HTERT RPE-1 (cell line): ENCODE data around the gene TSTD1.

Experiments
- in situ Hi-C: fragments of 300-500 bp; cut with MboI; formaldehyde crosslinking; loops from 4 replicates; pipeline ENCODE4 v1.14.3; 2020; ENCODE audit warnings: low sequenced_read_pairs

TSTD1 gene, protein sequence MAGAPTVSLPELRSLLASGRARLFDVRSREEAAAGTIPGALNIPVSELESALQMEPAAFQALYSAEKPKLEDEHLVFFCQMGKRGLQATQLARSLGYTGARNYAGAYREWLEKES

DNA sequence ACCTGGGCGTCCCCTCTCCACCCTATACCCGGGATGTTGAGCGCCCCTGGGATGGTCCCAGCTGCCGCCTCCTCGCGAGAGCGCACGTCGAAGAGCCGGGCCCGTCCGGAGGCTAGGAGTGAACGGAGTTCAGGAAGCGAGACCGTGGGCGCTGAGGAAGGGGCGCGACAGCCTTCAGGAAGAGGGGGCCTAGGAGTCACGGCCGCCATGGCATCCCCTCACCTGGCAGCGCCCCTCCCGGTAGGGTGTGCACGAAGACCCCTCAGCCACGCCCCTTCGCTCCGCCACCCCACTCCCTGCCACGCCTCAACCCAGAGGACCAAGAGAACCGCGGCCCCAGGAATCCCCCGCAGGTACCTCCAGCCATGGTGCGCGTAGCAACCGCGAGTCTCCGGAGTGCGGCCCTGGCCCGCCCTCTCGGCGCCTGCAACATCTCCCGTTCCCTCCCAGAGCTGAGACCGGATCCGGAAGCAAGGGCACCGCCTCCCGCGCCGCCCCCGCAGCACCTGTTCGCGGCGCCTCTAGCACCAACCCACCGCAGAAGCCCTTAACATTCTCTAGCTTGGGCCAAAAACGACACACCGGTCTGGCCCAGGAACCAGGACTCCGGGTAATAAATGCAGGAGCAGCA is at the start of gene TSTD1:
Gene TSTD1, minus strand, starts transcription at position 442 of the 631 bp plus-strand sequence. Its CDS starts 75 bp downstream, at position 367.
- in situ Hi-C loops = no loop called here

DNA sequence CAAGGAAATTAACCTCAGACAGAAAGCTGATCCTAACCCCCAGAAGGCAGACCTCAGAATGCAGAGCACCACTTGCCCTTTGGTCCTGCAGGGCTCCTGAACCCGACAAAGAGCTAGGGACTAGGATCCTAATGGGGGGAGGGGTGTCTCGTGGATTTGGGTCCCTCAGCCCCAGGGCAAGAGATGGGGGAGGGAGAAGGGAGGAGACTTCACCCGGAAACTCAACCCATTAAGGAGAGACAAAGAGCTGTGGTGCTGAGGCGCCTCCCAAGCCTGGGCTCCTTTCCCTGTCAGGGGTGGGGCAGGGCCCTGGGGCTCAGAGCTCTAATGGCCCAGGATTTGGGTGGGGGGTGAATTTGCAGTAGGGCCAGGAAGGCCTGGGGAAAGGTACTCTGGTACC is 47.7 kb upstream of the TSTD1 start:
- in situ Hi-C loops = no loop called here

DNA sequence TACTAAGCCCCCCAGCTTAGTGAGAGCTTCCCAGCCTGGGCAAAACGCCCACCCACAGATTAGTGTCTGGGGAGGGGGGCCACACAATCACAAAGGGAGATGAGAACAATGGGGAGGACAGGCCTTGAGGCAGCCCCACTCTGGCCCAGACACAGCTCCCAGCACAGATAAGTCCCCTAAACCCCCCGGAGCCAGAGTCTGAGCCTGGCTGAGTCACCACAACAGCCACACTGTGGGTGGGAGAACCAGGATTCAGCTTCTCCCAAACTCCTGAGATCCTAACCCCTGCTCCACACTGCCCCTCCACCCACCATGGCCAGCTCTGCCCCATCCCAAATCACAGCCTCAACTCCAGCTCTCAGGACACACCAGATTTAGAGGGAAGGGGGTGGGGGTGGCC is 46.4 kb upstream of the TSTD1 start:
- in situ Hi-C loops = no loop called here

DNA sequence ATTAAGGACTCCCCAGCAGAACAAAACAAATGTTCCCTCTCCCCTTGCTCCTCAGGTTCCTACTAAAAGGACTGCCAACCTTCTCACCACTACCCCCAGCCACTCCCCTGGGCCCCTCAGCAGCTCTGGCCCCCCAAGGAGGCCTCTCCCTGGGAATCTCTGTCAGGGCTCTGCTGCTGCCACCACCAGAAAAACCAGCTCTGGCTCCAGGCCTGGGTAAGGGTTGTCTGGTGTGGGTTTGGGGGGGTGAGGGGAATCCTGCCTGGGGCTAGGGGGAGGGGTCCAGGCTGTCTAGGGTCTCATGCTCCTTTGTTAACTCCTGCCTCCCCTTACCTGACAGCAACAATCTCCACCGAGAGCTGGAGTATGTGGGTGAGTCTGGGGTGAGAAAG is 45.8 kb upstream of the TSTD1 start:
- in situ Hi-C loops = no loop called here

DNA sequence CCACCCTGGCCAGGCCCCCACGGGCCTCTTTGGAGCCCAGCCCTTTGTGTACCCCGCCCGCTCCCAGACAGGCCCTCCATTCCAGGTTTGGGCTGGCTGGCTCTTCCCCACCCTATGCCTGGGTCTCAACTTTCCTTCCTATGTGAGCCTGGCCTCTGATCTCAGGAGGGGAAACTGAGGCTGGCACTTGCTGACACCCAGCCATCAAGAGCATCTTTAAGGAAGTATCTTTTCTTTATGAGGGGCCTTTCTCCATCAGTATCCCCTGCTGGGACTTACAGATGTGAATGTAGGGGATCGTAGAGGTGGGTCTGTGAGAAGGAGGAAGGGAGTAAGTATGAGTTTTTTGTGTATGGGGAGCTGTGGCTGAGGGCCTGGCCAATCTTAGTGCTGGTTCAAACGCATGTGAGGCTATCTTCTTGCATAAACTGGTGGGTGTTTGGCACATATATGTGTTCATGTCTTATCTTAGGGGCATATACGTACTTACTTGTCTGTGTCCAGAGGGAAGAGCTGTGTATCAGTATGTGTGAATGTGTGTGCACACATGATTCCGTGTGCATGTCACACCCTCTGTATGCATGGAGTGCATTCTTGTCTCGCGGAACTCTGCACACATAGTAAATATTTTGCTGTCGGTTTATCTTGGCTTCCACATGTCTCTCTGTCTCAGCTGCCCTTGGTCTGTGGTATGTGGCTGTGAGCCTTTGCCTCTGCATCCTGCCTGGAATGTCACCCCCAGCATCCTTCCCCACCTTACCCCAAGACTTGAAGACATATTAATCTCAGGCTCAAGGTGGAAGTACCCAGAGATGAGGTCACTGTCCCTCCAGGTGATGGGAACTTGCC is 45.2 kb upstream of the TSTD1 start:
- in situ Hi-C loops = no loop called here

DNA sequence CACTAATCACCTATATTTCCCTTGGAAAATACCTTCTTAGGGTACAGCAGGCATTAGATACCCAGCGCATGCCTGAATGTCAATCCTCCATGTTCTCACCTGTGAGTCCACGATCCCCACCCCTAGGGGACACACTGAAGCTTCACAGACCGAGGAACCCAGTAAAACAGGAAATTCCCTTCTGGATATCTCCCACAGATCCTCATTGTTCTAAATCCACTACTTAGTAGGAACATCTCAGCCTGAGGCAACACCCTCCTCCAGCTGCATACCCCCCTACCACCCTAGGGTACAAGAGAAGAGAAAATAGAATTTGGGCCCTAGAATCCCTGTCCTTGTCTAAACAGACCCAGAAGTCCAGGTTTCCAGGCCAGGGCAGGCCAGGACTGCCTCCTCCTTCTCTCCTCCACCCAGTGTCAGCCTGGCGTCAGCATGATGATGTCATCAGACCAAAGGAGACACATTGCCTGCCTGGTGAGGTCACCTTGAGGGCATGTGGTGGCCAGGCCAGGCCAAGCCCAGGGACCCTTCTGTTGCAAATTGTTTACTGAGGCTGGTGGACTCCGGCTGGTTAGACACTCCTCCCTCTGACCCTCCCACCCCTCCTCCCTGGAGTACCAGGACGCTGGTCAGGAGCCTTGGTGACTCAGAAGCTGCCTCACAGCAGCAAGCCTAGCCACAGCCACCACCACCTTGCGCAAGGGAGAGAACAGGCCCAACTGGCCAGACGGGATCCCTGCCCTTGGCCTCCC is 44.4 kb upstream of the TSTD1 start:
- in situ Hi-C loops = no loop called here

DNA sequence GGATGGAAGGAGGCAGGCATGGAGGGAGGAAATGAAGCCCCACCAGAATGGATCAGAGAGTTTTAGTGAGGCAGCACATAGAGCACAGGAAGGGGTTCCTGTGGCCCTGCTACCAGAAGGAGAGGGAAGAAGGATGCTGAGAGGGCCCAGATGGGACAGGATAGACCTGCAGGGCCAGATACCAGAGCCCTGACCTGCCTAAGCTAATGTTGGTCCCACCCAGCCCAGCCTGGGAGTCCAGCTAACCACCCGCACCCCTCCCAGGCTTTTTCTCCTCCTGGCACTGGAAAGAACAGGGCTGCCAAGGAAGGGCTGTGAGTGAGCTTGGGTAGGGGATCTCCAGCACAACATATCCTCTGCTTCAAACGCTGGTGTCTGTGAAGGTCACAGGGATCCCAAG is 43.7 kb upstream of the TSTD1 start:
- in situ Hi-C loops = no loop called here

DNA sequence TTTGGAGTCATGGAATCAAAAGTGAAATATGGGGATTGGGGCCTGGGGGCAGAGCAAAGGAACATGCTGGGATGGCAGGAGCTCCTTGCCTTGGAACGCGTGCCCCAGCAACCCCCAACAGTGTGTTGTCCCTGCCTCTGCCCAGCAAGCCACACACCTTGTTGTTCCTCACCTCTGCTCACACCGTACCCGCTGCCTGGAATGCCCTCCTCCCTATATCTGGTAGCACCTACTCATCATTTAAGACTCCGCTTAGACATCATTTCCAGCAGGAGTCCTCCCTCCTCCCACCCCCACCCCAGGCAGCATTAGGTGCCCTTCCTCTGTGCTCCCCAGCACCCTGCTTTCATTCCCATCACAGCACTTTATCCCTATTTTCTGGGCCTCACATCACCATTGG is 42.8 kb upstream of the TSTD1 start:
- in situ Hi-C loops = no loop called here

DNA sequence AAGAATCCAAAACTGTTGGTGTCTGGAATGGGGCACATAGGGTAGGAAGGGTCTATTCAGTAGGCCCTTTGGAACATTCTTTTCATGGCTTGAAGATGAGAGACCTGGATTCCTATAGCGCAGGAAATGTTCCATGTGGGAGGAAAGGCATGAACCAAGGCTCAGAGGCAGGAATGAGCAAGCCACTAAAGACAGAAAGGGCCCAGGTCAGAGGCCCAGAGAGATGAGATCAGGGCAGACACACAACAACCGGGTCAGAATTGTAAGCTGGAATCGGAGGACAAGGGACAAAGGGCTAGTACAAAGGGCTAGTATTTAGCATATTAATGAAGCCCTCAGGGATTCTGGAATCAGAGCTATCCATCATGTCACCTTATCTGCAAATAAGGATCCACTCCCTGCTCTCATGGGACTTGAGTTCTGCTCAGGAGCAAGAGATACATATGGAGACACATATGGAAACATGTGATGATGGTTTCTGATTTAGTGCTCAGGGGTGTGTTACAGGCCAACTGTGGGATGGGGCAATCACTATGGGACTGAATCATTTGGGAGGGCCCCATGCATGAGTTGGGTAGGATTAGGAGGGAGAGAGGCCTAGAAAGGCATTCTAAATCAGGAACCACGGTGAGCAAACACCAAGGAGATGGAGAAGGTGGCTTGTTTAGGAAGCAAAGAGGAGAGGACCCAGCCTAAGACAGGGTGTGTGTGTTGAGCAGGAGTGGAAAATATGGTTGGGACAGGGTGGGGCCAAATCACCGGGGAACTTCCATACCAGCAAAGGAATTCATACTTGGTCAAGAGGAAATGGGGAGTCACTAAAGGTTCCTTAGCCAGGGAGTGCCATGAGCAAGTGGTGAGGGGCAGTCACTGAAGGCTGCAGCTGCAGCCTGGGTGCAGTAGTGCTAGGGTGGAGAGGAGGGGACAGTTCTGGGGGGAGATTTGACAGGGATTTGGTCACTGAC is 42.0 kb upstream of the TSTD1 start:
- in situ Hi-C loops = no loop called here

DNA sequence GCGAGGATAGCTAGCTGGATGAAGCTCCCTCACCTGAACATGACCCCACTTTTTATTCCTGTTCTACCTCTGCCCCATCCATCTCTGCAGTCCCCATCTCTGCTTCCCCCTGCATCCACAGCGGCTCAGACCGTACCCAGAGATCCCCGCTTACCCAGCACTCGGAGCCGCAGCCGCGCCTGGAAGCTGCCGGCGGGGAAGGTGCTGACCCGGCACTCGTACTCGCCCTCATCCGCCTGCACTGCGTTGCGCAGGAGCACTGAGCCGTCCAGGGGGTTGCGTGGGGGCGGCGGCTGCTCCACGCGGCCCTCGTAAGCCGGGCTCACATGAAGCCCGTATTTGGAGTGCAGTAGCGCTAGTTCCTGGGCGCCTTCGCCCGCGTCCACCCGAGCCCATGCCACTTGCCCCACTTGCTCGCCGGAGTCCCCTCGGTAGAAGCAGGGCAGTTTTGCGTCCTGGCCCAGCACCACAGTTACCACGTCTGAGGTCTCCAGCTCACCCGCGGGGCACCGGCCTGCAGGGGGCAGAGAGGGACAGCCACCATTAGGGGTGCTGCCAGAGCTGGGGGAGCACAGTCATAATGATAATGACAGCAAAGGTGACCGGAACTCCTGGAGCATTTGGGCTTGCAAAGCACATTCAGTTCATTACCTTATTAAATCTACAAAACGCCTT is 40.8 kb upstream of the TSTD1 start:
- in situ Hi-C loops = no loop called here

DNA sequence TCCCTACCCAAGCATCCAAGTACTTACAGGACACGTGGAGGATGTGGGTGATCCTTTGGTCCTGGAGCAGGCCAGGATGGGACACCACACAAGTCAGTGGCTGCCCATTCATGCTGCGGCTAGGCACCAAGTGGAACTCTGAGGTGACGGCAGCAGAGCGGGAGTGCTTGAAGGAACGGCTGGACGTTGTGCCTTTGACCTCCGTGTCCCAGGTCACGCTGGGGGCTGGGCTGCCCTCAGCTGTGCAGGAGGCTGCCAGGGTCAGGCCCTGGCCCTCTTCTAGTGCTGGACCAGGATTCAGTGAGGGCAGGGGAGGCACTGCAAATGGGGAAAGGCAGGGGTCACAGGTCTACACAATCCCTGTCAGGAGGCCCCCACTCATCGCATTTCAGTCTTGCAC is 38.7 kb upstream of the TSTD1 start:
- in situ Hi-C loops = no loop called here

DNA sequence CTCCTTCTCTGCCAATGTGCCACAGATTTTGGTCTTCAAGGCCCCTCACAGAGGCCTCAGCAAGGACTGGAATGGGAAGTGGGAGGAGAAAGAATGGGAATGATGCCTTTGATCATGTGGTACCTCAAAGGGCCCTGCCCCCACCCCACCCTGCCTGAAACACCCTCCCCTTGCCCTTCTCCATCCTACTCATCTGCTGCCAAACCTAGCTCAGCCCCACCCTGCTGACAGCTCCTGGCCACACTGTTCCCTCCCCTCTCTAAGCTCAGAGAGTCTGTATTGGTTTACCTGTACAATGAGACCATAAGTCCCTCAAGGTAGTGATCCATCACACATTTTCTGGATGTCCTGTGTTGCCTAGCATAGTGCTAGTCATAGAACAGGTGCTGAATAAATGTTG is 37.6 kb upstream of the TSTD1 start:
- in situ Hi-C loops = no loop called here

DNA sequence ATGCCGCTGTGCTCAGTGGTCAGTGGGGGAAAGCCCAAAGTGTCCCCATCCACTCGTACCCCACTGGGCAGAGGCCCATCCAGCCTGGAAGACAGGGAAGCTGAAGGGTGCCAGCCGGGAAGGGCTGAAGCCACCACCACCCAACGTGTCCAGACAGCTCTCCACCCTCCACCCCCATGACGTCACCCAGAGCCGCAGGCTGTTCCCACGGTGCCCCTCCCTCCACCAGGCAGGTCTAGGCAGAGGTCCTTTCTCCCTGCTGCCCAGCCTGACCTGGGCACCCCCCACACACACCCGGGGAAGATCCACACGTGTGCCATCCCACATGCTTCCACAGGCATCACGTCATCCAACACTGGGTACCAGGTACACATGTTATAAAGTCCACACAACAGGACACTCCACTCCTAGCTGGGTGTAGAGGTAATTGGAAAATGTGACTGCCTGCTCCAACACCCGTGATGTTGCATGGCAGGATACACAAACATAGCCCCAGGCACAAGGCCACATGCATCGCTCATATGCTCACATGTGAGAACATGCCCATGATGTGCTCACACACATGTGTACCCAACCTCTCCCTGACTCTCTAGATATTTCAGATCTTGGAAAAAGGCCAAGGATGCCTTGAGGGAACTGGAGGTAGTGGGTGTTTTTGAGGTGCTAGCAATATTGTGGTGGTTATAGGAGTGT is 36.1 kb upstream of the TSTD1 start:
- in situ Hi-C loops = no loop called here

DNA sequence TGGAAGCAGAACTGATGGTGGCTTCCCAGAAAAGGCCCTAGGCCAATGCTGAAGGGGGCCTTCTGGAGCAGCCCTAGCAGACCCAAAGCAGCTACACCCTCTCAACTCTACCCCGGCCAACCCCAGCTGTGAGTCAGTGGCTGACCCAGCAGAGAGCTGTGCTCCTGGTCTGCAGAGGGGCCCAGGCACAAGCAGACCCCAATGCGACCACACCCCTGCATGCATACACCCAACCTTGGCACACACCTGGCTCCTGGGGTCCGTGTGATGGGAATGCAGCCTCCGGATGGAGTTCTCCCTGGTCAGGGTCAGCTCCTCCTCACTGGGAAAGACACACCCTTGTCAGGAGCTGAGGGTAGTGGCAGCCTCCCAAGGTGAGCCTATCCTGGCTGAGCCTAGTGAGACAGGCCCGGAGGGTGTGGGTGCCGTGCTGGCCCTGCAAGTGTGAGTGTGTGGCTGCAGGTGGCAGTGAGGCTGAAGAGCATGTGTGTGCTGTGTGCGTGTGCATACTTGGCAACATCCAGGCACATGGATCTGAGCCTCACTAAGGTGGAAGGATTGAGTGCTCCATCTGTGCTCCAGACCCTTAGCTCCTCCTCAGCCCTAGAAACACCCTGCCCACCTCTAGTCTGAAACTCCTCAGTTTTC is 34.8 kb upstream of the TSTD1 start:
- in situ Hi-C loops = no loop called here

DNA sequence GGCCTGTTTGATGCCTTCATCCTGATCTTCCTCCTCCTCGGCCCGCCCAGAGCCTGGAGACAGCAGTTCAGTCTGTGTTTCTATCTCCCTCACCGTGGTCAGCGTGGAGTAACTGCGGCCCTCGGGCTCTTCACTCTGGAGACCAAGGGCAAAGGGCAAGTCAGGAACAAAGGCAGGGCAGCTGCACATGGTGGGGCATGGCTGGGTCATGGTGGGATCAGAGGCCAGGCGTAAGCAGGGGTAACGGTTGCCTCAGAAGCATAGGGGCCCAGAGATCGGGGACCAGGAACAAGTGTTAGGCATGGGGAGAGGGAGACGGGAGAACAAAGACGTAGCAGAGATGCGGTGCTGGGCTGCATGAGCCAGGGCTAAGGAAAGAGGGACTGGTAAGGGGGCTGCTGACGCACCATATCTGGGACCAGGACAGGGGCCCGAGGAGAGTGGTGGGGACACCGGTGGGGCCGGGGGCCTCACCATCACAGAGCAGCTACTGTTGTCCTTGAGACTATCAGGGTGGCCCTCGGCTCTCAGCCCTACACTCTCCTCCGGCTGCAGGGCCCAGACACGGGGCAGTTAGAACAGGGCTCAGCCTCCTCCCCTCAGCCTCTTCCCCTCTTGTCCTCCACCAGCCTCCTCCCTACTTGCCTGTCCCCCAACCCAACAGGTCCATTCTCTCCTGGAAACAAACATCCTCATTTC is 34.1 kb upstream of the TSTD1 start:
- in situ Hi-C loops = no loop called here

DNA sequence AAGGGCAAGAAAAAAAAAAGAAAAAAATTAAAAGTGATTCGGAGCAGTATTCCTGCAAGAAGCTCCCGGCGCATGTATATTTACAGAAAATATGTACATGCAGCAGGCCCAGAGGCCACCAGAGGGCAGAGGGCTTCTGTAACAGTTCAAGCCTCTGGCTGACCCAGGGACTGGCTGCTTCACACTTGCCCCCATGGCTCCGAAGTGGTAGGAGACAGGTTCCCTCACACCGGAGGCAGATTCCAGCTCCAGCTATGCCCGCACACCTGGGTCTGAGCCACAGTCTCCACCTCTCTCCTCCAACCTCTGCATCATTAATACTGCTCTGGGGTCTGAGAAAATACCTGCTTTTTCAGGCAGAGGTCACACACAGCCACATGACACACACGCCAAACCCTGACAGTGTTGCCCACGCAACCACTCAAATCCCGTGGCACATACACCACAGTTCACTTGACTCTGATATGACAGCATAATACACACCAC is 33.2 kb upstream of the TSTD1 start:
- in situ Hi-C loops = no loop called here

DNA sequence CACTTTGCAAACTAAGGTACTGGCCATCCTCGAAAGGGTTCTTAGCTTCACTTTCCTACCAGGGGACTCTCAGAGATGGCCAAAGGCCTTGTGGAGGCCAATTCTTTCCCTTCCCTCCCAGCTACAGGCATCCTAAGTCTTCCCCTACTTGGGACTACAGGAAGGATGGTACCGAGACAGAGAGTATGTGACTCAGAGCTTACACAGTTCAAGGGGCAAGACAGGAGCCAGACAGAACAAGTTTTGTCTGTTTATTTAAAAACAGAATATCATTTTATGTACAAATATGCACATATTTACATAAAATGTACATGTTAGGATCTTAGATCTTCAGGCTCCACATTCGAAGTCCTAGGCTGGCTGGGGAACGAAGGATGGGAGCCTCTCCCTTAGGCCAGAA is 32.0 kb upstream of the TSTD1 start:
- in situ Hi-C loops = no loop called here

DNA sequence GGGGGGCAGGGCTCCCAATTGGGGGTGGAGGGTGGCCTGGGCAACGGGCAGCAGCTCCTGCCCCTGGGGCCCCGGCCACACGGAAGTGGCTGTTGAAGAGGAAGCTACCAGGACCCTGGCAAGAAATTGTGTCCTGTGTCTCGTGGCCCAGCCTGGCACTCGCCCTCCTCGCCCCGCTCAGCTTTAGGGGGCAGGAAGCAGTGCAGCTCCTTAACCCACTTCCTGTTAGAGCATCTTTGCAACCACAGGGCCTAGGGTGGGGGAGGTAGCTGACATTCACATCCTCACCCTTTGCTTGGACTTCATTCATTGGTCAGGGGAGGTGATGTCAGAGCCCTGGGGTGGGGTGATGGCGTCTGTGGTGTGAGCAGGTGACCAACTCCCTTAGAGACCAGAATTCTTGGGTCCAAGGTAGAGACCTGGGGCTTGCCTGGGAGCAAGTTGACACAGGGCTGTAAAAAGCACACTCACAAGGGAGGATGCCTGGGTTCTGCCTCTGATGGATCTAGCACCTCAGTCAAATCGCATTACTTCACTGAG is 31.0 kb upstream of the TSTD1 start, which contains the start of gene ARHGAP30:
Gene ARHGAP30, minus strand, starts transcription at position 161 of the 540 bp plus-strand sequence. CDS start 267 bp downstream, outside the sequence.
- in situ Hi-C loops = no loop called here
